HG02678 (cell line): ENCODE data around the gene IL2RA.
A peak's percentile ranks its signal among the peaks of the same experiment; 100 is the strongest.

Source experiments
- ATAC-seq: cut with Tn5 transposase; IDR thresholded peaks from one replicate; pipeline ENCODE4 v1.9.1; 2021; ENCODE audit warnings: mild to moderate bottlenecking, moderate library complexity; ENCODE audit not compliant: unreplicated experiment

Gene IL2RA

GRCh38 chr10:5989756-5990155 is 72.4 kb downstream of the IL2RA start:
- no peak for ATAC-seq

DNA sequence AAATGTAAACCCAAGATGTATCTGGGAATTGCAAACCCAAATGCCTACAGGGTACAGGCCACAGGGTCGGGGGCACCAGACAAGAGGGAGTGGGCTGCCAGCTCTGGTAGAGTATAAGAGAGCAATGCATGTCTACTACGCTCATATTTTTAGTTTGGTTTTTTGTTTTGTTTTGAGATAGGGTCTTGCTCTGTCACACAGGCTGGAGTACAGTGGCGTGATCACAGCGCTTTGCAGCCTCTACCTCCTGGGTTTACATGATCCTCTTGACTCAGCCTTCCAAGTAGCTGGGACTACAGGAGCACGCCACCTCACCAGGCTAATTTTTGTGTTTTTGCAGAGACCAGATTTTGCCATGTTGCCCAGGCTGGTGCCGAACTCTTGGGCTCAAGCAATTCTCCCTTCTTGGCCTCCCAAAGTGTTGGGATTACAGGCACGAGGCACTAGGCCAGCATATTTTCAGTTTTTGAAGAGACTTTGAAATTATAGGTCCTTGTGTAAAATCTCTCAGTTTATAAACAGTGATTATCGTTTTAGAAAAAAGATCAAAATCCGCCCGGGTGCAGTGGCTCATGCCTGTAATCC is 73.7 kb downstream of the IL2RA start:
- ATAC-seq, result no peak

DNA sequence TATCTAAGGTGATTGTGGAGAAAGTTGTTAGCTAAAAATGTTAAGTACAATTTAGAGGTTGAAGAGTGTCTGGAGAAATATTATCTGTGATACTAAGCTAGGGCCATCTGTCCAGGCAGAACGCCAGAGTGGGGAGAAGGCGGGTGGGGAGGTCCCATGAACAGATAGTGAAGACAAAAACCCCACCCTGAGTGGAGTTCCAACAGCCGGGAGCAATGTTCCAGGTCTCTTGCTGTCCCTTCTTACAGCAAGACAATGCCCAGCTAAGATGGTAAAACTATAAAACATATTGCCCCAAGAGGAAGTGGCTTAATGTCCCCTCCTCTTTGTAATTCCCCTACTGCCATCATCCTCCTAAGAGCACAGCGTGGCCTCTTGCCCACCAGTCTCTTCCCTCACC is 74.4 kb downstream of the IL2RA start:
- no peak for ATAC-seq

- ATAC-seq, result no peak
These were observed 77.1 kb downstream of the IL2RA start for GRCh38 chr10:5985029-5985428.

DNA sequence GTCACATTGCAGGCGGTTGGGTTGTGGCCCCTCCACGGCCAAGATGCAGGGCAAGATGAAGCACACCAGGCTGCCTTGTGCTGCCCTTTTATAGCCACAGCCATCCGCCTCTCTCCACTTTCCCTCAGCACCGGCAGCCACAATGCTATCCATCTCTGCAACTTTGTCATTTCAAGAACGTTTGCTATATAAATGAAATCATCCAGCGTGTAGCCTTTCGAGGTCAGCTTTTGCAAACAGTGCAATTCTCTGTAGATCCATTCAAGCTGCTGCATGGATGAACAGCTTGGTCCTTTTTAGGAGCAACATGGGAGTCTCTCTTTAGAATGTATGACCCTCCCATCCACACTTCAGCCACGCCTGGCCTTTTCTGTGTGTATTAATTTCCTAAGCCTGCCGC is 78.4 kb downstream of the IL2RA start:
- no peak for ATAC-seq

GRCh38 chr10:5981529-5981928 is 80.6 kb downstream of the IL2RA start:
- no peak for ATAC-seq

- ATAC-seq, result no peak
These were observed 84.0 kb downstream of the IL2RA start for GRCh38 chr10:5978230-5978489.

DNA sequence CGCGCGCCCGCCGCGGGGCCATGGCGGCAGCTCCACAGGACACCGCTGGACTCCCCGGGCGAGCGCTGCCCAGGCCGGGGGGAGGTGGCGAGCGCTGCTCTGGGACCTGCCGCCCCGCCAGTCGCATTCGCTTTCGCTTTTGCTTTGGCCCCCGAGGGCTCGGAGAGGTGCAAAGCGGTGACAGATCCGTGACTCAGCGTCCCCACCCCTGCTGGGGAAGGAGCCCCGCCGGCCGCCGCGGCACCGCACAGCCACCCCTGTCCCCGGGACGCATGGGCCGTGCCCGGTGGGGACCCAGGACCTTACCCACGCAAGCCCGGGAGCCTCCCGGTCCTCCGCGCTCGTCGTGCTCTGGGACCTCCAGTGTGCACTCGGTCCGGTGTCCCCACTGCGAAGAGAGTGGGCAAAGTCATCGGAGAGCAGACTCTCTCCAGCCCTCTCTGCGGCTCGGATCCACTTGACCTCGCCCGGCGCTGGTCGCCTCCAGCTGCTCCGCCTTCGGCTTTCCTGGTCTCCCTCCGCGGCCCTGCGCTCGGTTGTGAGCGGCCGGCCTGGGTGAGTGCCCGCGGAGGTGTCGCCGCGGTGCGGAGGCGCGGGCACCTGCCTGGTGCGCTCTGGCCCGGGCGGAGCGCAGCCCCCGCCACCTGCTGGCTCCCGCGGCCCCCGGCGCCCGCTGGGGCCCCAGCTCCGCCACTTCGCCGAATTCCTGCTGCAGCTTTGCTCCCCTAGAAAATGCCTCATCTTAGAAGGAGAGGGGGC is 84.5 kb downstream of the IL2RA start, which contains the start of gene IL15RA:
Gene IL15RA (minus strand): TSS at position 73 of the 759 bp plus-strand sequence. CDS start 51 bp downstream, at position 22.
- peak; percentile 59 for ATAC-seq

DNA sequence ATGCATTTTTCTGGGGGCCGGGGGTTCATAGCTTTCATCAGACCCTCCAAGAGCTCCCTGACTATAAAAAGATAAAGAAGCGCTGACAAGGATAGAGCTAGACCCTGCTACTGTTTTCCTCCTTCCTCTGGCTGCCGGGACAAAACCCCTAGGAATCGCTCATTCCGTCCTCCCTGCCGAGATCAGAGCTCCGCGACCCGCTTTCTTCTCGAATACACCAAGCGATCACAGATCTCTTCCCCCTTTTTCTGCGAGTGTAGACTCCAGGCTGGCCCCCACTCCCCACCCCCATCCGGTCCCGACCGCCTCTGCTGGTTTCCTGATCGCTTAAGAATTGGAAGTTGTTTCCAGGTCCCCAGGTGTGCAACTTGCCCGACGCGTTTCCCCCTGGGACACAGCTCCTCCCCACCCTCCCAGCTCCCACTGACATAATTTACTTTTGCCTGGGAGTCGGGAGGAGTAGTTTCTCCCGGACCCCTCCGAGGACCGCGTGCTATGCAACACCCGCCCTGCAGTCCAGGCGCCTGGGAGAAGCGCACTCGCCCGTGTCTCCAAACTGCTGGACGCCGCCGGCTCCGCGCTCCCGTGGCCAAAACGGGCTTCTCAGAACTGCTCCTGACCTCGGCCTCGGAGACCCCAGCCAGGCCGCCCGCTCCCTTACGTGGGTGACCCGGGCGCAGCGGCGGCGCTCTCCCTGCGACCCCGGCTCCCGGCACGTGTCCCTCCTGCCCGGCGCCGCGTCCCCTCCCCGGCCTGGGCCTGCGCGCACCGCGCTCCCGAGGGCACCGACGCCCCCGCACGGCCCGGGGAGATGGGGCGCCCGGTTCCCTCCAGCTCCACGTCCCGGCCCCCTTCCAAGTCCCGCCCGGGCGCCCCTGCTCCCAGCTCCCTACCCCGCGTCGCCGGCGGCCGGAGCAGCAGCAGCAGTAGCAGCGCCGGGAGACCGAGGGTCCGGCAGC is 85.4 kb downstream of the IL2RA start:
- ATAC-seq, result peak; percentile 13

- ATAC-seq, result peak; percentile 63
These were observed 86.3 kb downstream of the IL2RA start for GRCh38 chr10:5975641-5976473.

- ATAC-seq, result no peak
These were observed 89.1 kb downstream of the IL2RA start for GRCh38 chr10:5973069-5973468.

DNA sequence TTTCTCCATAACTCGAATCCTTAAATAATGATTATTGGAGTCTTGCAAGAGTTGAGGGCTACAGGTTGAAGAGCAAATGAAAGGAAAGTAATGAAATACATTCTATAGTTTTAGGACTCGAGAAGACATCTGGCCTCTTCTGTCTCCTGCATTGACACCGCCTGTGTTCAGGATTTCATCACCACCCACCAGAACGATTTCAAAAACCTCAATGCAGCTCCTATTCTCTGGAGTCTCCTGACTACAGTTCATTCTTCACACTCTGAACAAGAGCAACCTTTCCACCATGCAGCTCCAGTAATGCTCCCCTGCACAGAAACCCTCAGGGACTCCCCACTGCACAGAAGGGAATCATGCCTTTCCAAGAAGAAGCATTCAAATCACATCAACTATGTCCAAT is 90.3 kb downstream of the IL2RA start:
- ATAC-seq, result no peak

DNA sequence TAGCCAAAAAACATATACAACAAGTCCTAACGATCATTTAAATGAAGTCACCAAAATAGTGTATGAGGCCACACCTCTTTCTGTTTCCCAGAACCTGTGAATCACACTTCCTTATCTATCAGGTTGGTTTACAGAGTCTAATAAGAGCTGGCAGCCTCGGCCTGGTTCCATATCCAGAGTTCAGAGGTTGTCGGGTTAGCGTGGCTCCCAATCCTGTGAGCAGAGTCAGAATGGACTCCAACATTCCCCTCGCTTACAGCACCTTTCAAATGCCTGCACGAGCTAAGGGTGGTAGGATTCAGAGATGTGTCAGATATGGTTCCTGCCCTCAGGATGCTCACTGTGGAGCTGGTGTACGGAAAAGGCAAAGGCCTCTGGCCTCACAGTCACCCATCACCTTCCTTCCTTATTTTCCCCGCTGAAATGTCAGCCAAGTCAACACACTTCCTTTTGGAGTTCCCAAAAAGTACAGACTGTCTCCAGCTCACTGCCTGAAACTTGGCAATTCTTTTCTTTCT is 90.8 kb downstream of the IL2RA start:
- no peak for ATAC-seq

- no peak for ATAC-seq
These were observed 91.6 kb downstream of the IL2RA start for GRCh38 chr10:5970527-5970926.

GRCh38 chr10:5970066-5970465 is 92.1 kb downstream of the IL2RA start:
- no peak for ATAC-seq

GRCh38 chr10:5968681-5969453 is 93.3 kb downstream of the IL2RA start:
- no peak for ATAC-seq

DNA sequence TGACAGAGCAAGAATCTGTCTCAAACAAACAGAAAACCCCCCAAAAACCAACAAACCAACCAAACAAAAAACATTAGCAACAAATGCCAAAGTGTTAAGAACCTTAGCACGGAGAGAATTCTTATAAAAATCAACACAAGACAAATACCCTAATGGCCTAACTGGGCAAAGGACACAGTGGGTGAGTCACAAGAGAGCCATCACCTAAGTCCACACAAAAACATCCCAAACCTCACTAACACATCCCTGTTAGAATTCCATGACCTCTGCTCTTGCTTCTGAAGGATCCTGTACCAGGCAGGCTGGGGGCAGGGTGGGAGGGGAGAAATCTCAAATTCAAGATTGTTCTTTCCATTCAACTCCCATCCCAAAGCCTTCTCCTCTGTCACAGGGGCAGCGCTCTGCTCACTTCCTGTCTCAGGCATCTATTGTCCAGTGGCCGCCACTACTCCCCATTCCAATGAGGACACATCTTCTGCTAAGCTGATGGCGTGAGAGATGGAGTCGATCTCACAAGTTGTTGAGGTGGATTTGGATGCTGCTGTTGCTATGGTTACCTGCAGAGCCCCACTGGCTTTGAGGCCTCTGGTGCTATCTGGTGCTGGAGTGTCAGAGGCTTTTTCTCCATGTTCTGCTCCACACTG is 94.0 kb downstream of the IL2RA start:
- ATAC-seq, result no peak

DNA sequence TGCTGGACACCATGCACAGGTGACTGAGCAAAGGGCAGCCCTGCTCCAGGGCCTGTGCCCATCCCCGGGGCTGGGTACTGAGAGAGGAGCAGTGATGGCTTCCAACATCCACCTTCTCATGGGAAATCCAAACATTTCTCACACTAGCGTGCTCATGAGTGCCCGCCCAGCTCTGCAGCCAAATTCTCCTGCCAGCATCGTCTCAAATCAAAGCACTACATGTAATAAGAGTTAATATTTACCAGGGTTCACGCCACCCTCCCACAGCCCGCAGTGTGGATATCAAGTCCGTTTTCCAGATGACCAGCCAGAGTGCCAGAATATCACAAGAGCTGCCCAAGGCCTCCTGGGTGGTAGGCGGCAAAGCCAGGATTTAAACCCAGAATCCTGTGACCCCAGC is 96.9 kb downstream of the IL2RA start:
- no peak for ATAC-seq

- ATAC-seq, result no peak
These were observed 97.4 kb downstream of the IL2RA start for GRCh38 chr10:5964736-5965135.
